SK-N-SH (cell line): ENCODE measurements around the gene CDK18. TPM values are rescaled to one million over a fixed set of nuclear protein-coding genes. Genes with fewer than 3 reads are reported as not detected.

ENCODE experiments used
- CTCF ChIA-PET: fragments of 300-600, 350-600 bp; formaldehyde crosslinking; extraction: SDS; loops from one replicate; lab custom pipeline; 2021; lab: Yijun Ruan, JAX
- POLR2A ChIA-PET: fragments of 350-600 bp; sonication (Branson Sonifier 250); formaldehyde crosslinking; extraction: SDS; loops from one replicate; lab custom pipeline; 2020; ENCODE audit warnings: antibody characterized with exemption, inconsistent platforms; lab: Yijun Ruan, JAX
- DNase-seq: peaks from one replicate; pipeline ENCODE4 v3.0.0; 2012
- H2AFZ ChIP-seq: fragments of 200-600 bp; sonication (generic); 2 replicates; pipeline ENCODE4 v1.8.1; 2016; ENCODE audit warnings: antibody characterized with exemption, mild to moderate bottlenecking, low read depth
- H3F3A ChIP-seq: fragments of 200-600 bp; sonication (generic); replicated peaks from 2 replicates; pipeline ENCODE3; 2016; ENCODE audit warnings: antibody characterized with exemption, mild to moderate bottlenecking; ENCODE audit not compliant: insufficient read depth
- H3K27ac ChIP-seq, 2 experiments: fragments of 200-500 bp in 1 of 2; fragments of 200-600 bp in 1 of 2; sonication (Bioruptor generic) in 1 of 2; sonication (generic), shearing (Covaris generic) in 1 of 2; 2 replicates each; pipeline versions ENCODE4 v1.5.1 to v1.6.1; 2014 to 2016; ENCODE audit warnings: low read depth in 2 of 2, inconsistent platforms in 1 of 2, low read length in 1 of 2, mild to moderate bottlenecking in 1 of 2, mixed read lengths in 1 of 2
- H3K27me3 ChIP-seq: fragments of 200-600 bp; sonication (generic), shearing (Covaris generic); 2 replicates; pipeline ENCODE4 v1.6.1; 2016; ENCODE audit warnings: mixed run types; ENCODE audit not compliant: insufficient read depth
- H3K36me3 ChIP-seq, 2 experiments: fragments of 200-500 bp in 1 of 2; fragments of 200-600 bp in 1 of 2; sonication (Bioruptor generic) in 1 of 2; sonication (generic) in 1 of 2; replicated peaks in 1 of 2; 2 replicates each; pipeline versions ENCODE3 to v1.5.1; 2014 to 2016; ENCODE audit warnings: low read length in 1 of 2, mild to moderate bottlenecking in 1 of 2; ENCODE audit not compliant: insufficient read depth in 2 of 2, control insufficient read depth in 1 of 2
- H3K4me1 ChIP-seq, 2 experiments: fragments of 200-500 bp in 1 of 2; fragments of 200-600 bp in 1 of 2; sonication (Bioruptor generic) in 1 of 2; sonication (generic), shearing (Covaris generic) in 1 of 2; 2 replicates each; pipeline versions ENCODE4 v1.5.1 to v1.6.1; 2014 to 2016; ENCODE audit warnings: low read depth in 1 of 2, low read length in 1 of 2, mixed run types in 1 of 2; ENCODE audit not compliant: insufficient read depth in 2 of 2, control insufficient read depth in 1 of 2
- H3K4me2 ChIP-seq: fragments of 200-600 bp; sonication (generic), shearing (Covaris generic); 2 replicates; pipeline ENCODE4 v1.6.1; 2017; ENCODE audit warnings: mixed run types
- H3K4me3 ChIP-seq, 2 experiments: fragments of 200-500 bp in 1 of 2; fragments of 200-600 bp in 1 of 2; sonication (Bioruptor generic) in 1 of 2; sonication (generic), shearing (Covaris generic) in 1 of 2; 2 replicates each; pipeline versions ENCODE4 v1.5.1 to v1.8.1; 2014 to 2016; ENCODE audit warnings: low read depth in 2 of 2, inconsistent platforms in 1 of 2, low read length in 1 of 2, mild to moderate bottlenecking in 1 of 2, mixed read lengths in 1 of 2, moderate library complexity in 1 of 2
- H3K79me2 ChIP-seq: fragments of 200-600 bp; sonication (generic); 2 replicates; pipeline ENCODE4 v1.8.1; 2017; ENCODE audit warnings: mild to moderate bottlenecking; ENCODE audit not compliant: insufficient read depth
- H3K9ac ChIP-seq: fragments of 200-600 bp; sonication (generic); 2 replicates; pipeline ENCODE4 v1.6.1; 2017; ENCODE audit warnings: mixed run types
- H3K9me2 ChIP-seq: fragments of 200-600 bp; sonication (generic); 2 replicates; pipeline ENCODE4 v1.6.1; 2017; ENCODE audit warnings: mixed run types
- H3K9me3 ChIP-seq: fragments of 200-600 bp; sonication (generic); 2 replicates; pipeline ENCODE4 v1.6.1; 2017; ENCODE audit warnings: mixed run types, mild to moderate bottlenecking, moderate library complexity
- H4K20me1 ChIP-seq: fragments of 200-600 bp; sonication (generic); 2 replicates; pipeline ENCODE4 v1.6.1; 2017; ENCODE audit warnings: mild to moderate bottlenecking, mixed run types; ENCODE audit not compliant: insufficient read depth
- EP300 ChIP-seq, 2 experiments: IDR thresholded peaks; 2 replicates each; pipeline versions ENCODE4 v1.4.0 to v1.6.1; 2012; ENCODE audit warnings: borderline replicate concordance in 1 of 2, low read depth in 1 of 2, low read length in 1 of 2
- FOSL2 ChIP-seq: IDR thresholded peaks from 2 replicates; pipeline ENCODE4 v1.4.0; 2012; ENCODE audit warnings: low read depth, mild to moderate bottlenecking, moderate library complexity, borderline replicate concordance
- GABPA ChIP-seq: IDR thresholded peaks from 2 replicates; pipeline ENCODE4 v1.4.0; 2012; ENCODE audit warnings: low read depth, mild to moderate bottlenecking
- GATA2 ChIP-seq: sonication (generic); formaldehyde crosslinking; IDR thresholded peaks from 2 replicates; pipeline ENCODE4 v1.5.0; 2020; ENCODE audit warnings: mild to moderate bottlenecking, missing genetic modification reagents
- JUND ChIP-seq: IDR thresholded peaks from 2 replicates; pipeline ENCODE4 v1.4.0; 2012
- MEF2A ChIP-seq: IDR thresholded peaks from 2 replicates; pipeline ENCODE4 v1.4.0; 2012; ENCODE audit warnings: low read depth, borderline replicate concordance
- MXI1 ChIP-seq: IDR thresholded peaks from 2 replicates; pipeline ENCODE4 v1.6.1; 2012; ENCODE audit warnings: mild to moderate bottlenecking, low read depth, low read length, improper control_type of control experiment
- NFIC ChIP-seq: IDR thresholded peaks from 2 replicates; pipeline ENCODE4 v1.4.0; 2012; ENCODE audit warnings: borderline replicate concordance
- POLR2AphosphoS5 ChIP-seq: IDR thresholded peaks from 2 replicates; pipeline ENCODE4 v1.6.1; 2012; ENCODE audit warnings: low read depth, low read length
- RFX5 ChIP-seq: IDR thresholded peaks from 2 replicates; pipeline ENCODE4 v1.6.1; 2012; ENCODE audit warnings: mild to moderate bottlenecking, improper control_type of control experiment, low read length
- RXRA ChIP-seq: IDR thresholded peaks from 2 replicates; pipeline ENCODE4 v1.4.0; 2012; ENCODE audit warnings: low read depth, mild to moderate bottlenecking, borderline replicate concordance
- SMC3 ChIP-seq: IDR thresholded peaks from 2 replicates; pipeline ENCODE4 v1.6.1; 2012; ENCODE audit warnings: low read depth, low read length, improper control_type of control experiment
- TCF12 ChIP-seq: IDR thresholded peaks from 2 replicates; pipeline ENCODE4 v1.4.0; 2012
- TEAD4 ChIP-seq: IDR thresholded peaks from 2 replicates; pipeline ENCODE4 v1.4.0; 2012; ENCODE audit warnings: mild to moderate bottlenecking, borderline replicate concordance; ENCODE audit not compliant: insufficient read depth
- WGBS: methylation state at CpG from one replicate; pipeline ENCODE4 v1.1.6; 2017; ENCODE audit warnings: low lambda C conversion rate; 5-methylcytosine and 5-hydroxymethylcytosine counted together
- polyA plus RNA-seq, 3 experiments: library from polyadenylated mRNA; depleted of rRNA; stranded (reverse); fragments of >200 nt; gene quantifications; 2 replicates each; pipeline ENCODE4 v1.2.3, GENCODE V29; 2012
- TF ChIP-seq, protein P1 (sequence below): IDR thresholded peaks from 2 replicates; pipeline ENCODE4 v1.6.1; 2012; ENCODE audit warnings: mild to moderate bottlenecking, low read depth, low read length, moderate library complexity
- TF ChIP-seq, protein P2 (sequence below): fragments of 150-350 bp; IDR thresholded peaks from 2 replicates; pipeline ENCODE4 v1.6.1; 2016; ENCODE audit warnings: mild to moderate bottlenecking, low read depth, low read length
- TF ChIP-seq, protein P3 (sequence below): IDR thresholded peaks from 2 replicates; pipeline ENCODE4; 2012
- TF ChIP-seq, protein P4 (sequence below): IDR thresholded peaks from 2 replicates; pipeline ENCODE4 v1.4.0; 2012; ENCODE audit warnings: low read depth
- TF ChIP-seq, protein P5 (sequence below): IDR thresholded peaks from 2 replicates; pipeline ENCODE4 v1.4.0; 2012; ENCODE audit warnings: low read depth, borderline replicate concordance
- TF ChIP-seq, protein P6 (sequence below): fragments of 150-350 bp; IDR thresholded peaks from 2 replicates; pipeline ENCODE4 v1.6.1; 2017; ENCODE audit warnings: antibody characterized with exemption, low read length, low read depth, borderline replicate concordance

Gene CDK18
- polyA plus RNA-seq, 1 of the 3 experiments (the other 2 are of a cell fraction), result 2.5 TPM

DNA sequence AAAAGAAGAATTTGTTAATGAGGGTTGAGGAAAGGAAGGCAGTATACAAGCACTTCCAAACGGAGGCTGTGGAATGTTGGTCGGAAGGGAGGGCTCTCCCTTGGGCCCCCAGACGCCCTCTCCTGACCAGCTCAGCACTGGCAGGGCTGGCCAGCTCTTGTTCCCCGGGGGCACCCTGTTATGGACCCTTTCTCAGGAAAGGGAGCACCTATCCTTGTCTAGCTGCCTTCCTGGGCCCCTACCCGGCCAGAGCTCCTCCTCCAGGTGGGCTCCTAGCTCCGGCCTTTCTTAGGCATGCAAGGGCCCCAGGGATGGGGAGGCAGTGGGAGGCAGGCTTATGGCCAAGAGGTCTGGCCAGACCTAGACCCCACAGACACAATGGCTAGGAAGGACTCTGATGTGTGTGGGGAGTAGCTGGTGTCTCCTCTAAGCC lies 49.5 kb upstream of the CDK18 start:
- 45% methylated on average over 6 of the region's 6 CpGs for WGBS

More for the DNA sequence above, 49.5 kb upstream of the CDK18 start:
- H3K79me2 ChIP-seq, result no peaks in the 10 kb centered on the region
- no peak overlapping the region for H3K4me2 ChIP-seq
- TF ChIP-seq NFIC (no peak), FOSL2 (no peak), GABPA (no peak), RFX5 (no peak), TCF12 (no peak), MEF2A (no peak), RXRA (no peak), EP300 (IDR thresholded peaks at IDR 0.05; ENCODE audit: borderline replicate concordance in 1 of 2, low read depth in 1 of 2, low read length in 1 of 2) (no peak), JUND (no peak), TEAD4 (no peak), SMC3 (no peak), POLR2AphosphoS5 (no peak), GATA2 (CRISPR knock-in tag) (no peak), MXI1 (no peak)
- TF ChIP-seq, protein P1, sequence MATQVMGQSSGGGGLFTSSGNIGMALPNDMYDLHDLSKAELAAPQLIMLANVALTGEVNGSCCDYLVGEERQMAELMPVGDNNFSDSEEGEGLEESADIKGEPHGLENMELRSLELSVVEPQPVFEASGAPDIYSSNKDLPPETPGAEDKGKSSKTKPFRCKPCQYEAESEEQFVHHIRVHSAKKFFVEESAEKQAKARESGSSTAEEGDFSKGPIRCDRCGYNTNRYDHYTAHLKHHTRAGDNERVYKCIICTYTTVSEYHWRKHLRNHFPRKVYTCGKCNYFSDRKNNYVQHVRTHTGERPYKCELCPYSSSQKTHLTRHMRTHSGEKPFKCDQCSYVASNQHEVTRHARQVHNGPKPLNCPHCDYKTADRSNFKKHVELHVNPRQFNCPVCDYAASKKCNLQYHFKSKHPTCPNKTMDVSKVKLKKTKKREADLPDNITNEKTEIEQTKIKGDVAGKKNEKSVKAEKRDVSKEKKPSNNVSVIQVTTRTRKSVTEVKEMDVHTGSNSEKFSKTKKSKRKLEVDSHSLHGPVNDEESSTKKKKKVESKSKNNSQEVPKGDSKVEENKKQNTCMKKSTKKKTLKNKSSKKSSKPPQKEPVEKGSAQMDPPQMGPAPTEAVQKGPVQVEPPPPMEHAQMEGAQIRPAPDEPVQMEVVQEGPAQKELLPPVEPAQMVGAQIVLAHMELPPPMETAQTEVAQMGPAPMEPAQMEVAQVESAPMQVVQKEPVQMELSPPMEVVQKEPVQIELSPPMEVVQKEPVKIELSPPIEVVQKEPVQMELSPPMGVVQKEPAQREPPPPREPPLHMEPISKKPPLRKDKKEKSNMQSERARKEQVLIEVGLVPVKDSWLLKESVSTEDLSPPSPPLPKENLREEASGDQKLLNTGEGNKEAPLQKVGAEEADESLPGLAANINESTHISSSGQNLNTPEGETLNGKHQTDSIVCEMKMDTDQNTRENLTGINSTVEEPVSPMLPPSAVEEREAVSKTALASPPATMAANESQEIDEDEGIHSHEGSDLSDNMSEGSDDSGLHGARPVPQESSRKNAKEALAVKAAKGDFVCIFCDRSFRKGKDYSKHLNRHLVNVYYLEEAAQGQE, result no peak
- TF ChIP-seq, protein P2, sequence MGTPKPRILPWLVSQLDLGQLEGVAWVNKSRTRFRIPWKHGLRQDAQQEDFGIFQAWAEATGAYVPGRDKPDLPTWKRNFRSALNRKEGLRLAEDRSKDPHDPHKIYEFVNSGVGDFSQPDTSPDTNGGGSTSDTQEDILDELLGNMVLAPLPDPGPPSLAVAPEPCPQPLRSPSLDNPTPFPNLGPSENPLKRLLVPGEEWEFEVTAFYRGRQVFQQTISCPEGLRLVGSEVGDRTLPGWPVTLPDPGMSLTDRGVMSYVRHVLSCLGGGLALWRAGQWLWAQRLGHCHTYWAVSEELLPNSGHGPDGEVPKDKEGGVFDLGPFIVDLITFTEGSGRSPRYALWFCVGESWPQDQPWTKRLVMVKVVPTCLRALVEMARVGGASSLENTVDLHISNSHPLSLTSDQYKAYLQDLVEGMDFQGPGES, result no peak
- TF ChIP-seq, protein P3, sequence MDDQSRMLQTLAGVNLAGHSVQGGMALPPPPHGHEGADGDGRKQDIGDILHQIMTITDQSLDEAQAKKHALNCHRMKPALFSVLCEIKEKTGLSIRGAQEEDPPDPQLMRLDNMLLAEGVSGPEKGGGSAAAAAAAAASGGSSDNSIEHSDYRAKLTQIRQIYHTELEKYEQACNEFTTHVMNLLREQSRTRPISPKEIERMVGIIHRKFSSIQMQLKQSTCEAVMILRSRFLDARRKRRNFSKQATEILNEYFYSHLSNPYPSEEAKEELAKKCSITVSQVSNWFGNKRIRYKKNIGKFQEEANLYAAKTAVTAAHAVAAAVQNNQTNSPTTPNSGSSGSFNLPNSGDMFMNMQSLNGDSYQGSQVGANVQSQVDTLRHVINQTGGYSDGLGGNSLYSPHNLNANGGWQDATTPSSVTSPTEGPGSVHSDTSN, result no peak
- TF ChIP-seq, protein P4, sequence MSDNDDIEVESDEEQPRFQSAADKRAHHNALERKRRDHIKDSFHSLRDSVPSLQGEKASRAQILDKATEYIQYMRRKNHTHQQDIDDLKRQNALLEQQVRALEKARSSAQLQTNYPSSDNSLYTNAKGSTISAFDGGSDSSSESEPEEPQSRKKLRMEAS, result no peak
- TF ChIP-seq, protein P5, sequence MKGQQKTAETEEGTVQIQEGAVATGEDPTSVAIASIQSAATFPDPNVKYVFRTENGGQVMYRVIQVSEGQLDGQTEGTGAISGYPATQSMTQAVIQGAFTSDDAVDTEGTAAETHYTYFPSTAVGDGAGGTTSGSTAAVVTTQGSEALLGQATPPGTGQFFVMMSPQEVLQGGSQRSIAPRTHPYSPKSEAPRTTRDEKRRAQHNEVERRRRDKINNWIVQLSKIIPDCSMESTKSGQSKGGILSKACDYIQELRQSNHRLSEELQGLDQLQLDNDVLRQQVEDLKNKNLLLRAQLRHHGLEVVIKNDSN, result no peak
- TF ChIP-seq, protein P6, sequence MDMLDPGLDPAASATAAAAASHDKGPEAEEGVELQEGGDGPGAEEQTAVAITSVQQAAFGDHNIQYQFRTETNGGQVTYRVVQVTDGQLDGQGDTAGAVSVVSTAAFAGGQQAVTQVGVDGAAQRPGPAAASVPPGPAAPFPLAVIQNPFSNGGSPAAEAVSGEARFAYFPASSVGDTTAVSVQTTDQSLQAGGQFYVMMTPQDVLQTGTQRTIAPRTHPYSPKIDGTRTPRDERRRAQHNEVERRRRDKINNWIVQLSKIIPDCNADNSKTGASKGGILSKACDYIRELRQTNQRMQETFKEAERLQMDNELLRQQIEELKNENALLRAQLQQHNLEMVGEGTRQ, result no peak
- H4K20me1 ChIP-seq, result no peaks in the 10 kb centered on the region
- no peaks in the 10 kb centered on the region for H3K9me2 ChIP-seq
- no peaks in the 10 kb centered on the region; a peak in 1 of 4 replicates for H3K4me1 ChIP-seq
- H3F3A ChIP-seq, result no peaks in the 10 kb centered on the region
- no peak overlapping the region for H2AFZ ChIP-seq
- H3K9ac ChIP-seq, result no peak overlapping the region
- ChIA-PET CTCF (interaction anchor here (1.0 to 2.7 kb wide), 8 partner anchors 12 to 101 kb away, joined by 3 to 18 read pairs (median 4); no protein-coding TSS in a partner anchor), POLR2A (no interaction called here)
- H3K4me3 ChIP-seq, result no peak overlapping the region
- H3K9me3 ChIP-seq, result no peaks in the 10 kb centered on the region
- DNase-seq, result no peak
- no peaks in the 10 kb centered on the region for H3K36me3 ChIP-seq
- peaks cover 81% of the 10 kb centered on the region for H3K27me3 ChIP-seq
- H3K27ac ChIP-seq, result no peak overlapping the region
